IMR-90 (cell line): Measurements from ENCODE around the gene COLEC11. TPM values are rescaled to one million over a fixed set of nuclear protein-coding genes. Genes with fewer than 3 reads are reported as not detected.
A peak's percentile ranks its signal among the peaks of the same experiment; 100 is the strongest.

Experiments
- ATAC-seq: fragments of 200-7000 bp; cut with Tn5 transposase; 2 replicates; pipeline ENCODE4 v1.9.1; 2020; ENCODE audit warnings: low read depth, mild to moderate bottlenecking, moderate library complexity
- BruUV-seq: library from RNA; stranded (reverse); fragments of 400-500 nt; replicated peaks from 2 replicates; lab custom pipeline; 2021; lab: Mats Ljungman, UMichigan
- CTCF ChIA-PET: fragments of 300-600 bp; formaldehyde crosslinking; extraction: SDS; loops from one replicate; lab custom pipeline; 2021; ENCODE audit warnings: antibody characterized with exemption; lab: Yijun Ruan, JAX
- POLR2A ChIA-PET: fragments of 300-600 bp; sonication (Branson Sonifier 250); formaldehyde crosslinking; loops from one replicate; lab custom pipeline; 2022; ENCODE audit warnings: antibody characterized with exemption; ENCODE audit not compliant: unreplicated experiment; lab: Charles Lee
- DNase-seq: peaks from one replicate; pipeline ENCODE4 v3.0.0; 2013
- H2AFZ ChIP-seq: replicated peaks from 2 replicates; pipeline ENCODE3; 2013; ENCODE audit warnings: low read length, mild to moderate bottlenecking; ENCODE audit not compliant: poor library complexity
- H2AK5ac ChIP-seq: 2 replicates; pipeline ENCODE4 v1.6.1; 2013; ENCODE audit warnings: low read depth, low read length, inconsistent platforms
- H2AK9ac ChIP-seq: replicated peaks from 2 replicates; pipeline ENCODE3; 2013; ENCODE audit warnings: mild to moderate bottlenecking, low read depth, low read length, moderate library complexity; ENCODE audit not compliant: poor library complexity
- H2BK120ac ChIP-seq: 2 replicates; pipeline ENCODE4 v1.6.1; 2013; ENCODE audit warnings: low read depth, low read length, inconsistent platforms
- H2BK15ac ChIP-seq: 3 replicates; pipeline ENCODE4 v1.6.1; 2013; ENCODE audit warnings: low read depth, low read length, inconsistent platforms
- H2BK20ac ChIP-seq: 2 replicates; pipeline ENCODE4 v1.6.1; 2013; ENCODE audit warnings: low read depth, mild to moderate bottlenecking, inconsistent platforms, low read length, moderate library complexity
- H2BK5ac ChIP-seq: 2 replicates; pipeline ENCODE4 v1.6.1; 2013; ENCODE audit warnings: mild to moderate bottlenecking, low read depth, low read length, inconsistent platforms; ENCODE audit not compliant: poor library complexity, severe bottlenecking
- H3K14ac ChIP-seq: replicated peaks from 2 replicates; pipeline ENCODE4 v1.6.1; 2013; ENCODE audit warnings: low read depth, low read length, inconsistent platforms
- H3K18ac ChIP-seq: 2 replicates; pipeline ENCODE4 v1.6.1; 2013; ENCODE audit warnings: low read depth, low read length, control low read depth
- H3K23ac ChIP-seq: 2 replicates; pipeline ENCODE4 v1.6.1; 2013; ENCODE audit warnings: low read depth, low read length, inconsistent platforms
- H3K27ac ChIP-seq: 2 replicates; pipeline ENCODE4 v1.5.1; 2013; ENCODE audit warnings: mild to moderate bottlenecking, control low read depth, low read length; ENCODE audit not compliant: insufficient read depth
- H3K27me3 ChIP-seq: 2 replicates; pipeline ENCODE4 v1.6.1; 2013; ENCODE audit warnings: low read length; ENCODE audit not compliant: control insufficient read depth, insufficient read depth
- H3K36me3 ChIP-seq: 2 replicates; pipeline ENCODE4 v1.6.1; 2013; ENCODE audit warnings: low read length, mixed read lengths; ENCODE audit not compliant: control insufficient read depth, insufficient read depth
- H3K4ac ChIP-seq: 2 replicates; pipeline ENCODE4 v1.6.1; 2013; ENCODE audit warnings: low read depth, low read length, inconsistent platforms
- H3K4me1 ChIP-seq: 2 replicates; pipeline ENCODE4 v1.6.1; 2013; ENCODE audit warnings: low read length, mixed read lengths; ENCODE audit not compliant: control insufficient read depth, insufficient read depth
- H3K4me2 ChIP-seq: 2 replicates; pipeline ENCODE4 v1.6.1; 2013; ENCODE audit warnings: low read depth, mild to moderate bottlenecking, control low read depth, low read length, moderate library complexity
- H3K4me3 ChIP-seq: 2 replicates; pipeline ENCODE4 v1.5.1; 2013; ENCODE audit warnings: low read depth, mild to moderate bottlenecking, control low read depth, low read length, moderate library complexity; ENCODE audit not compliant: insufficient read depth
- H3K56ac ChIP-seq: 2 replicates; pipeline ENCODE4 v1.6.1; 2013; ENCODE audit warnings: low read length, inconsistent platforms; ENCODE audit not compliant: insufficient read depth; ENCODE audit errors: extremely low read depth
- H3K79me1 ChIP-seq, 2 experiments: 2 replicates each; pipeline ENCODE4 v1.6.1; 2013; ENCODE audit warnings: low read length in 2 of 2, inconsistent platforms in 1 of 2, low read depth in 1 of 2
- H3K9ac ChIP-seq: 2 replicates; pipeline ENCODE4 v1.6.1; 2013; ENCODE audit warnings: low read depth, low read length, control low read depth
- H3K9me1 ChIP-seq: 2 replicates; pipeline ENCODE4 v1.6.1; 2013; ENCODE audit warnings: low read length, inconsistent platforms; ENCODE audit not compliant: insufficient read depth
- H3K9me3 ChIP-seq: 2 replicates; pipeline ENCODE4 v1.6.1; 2013; ENCODE audit warnings: low read length; ENCODE audit not compliant: control insufficient read depth, insufficient read depth
- H4K20me1 ChIP-seq: 2 replicates; pipeline ENCODE4 v1.6.1; 2013; ENCODE audit warnings: low read length, inconsistent platforms; ENCODE audit not compliant: insufficient read depth
- H4K5ac ChIP-seq: 2 replicates; pipeline ENCODE4 v1.6.1; 2013; ENCODE audit warnings: mild to moderate bottlenecking, low read depth, low read length, control low read depth
- H4K8ac ChIP-seq, 2 experiments: 2 replicates each; pipeline ENCODE4 v1.6.1; 2013; ENCODE audit warnings: low read depth in 2 of 2, low read length in 2 of 2, control low read depth in 1 of 2, inconsistent platforms in 1 of 2
- H4K91ac ChIP-seq: 2 replicates; pipeline ENCODE4 v1.6.1; 2013; ENCODE audit warnings: low read depth, low read length, inconsistent platforms; ENCODE audit not compliant: insufficient read depth
- CEBPB ChIP-seq: IDR thresholded peaks from 2 replicates; pipeline ENCODE4 v1.6.1; 2012; ENCODE audit warnings: low read depth, low read length, improper control_type of control experiment
- CTCF ChIP-seq: conservative IDR thresholded peaks from 2 replicates; pipeline ENCODE4 v1.5.1; 2012; ENCODE audit warnings: mild to moderate bottlenecking, low read depth, low read length, improper control_type of control experiment
- NFE2L2 ChIP-seq: fragments of 150-350 bp; IDR thresholded peaks from 2 replicates; pipeline ENCODE4 v1.6.1; 2016; ENCODE audit warnings: low read depth, mild to moderate bottlenecking, low read length
- WGBS, 2 experiments: methylation state at CpG; one replicate each; pipeline versions ENCODE4 v1.1.5 to v1.1.7; 2013; ENCODE audit warnings: missing lambda C conversion rate in 2 of 2; ENCODE audit not compliant: insufficient read length in 1 of 2; ENCODE audit errors: extremely low coverage in 2 of 2; 5-methylcytosine and 5-hydroxymethylcytosine counted together
- dilution Hi-C: fragments of 300-500 bp; cut with HindIII; formaldehyde crosslinking; loops from one replicate; pipeline ENCODE4 v1.14.3; 2018; ENCODE audit warnings: low sequenced_read_pairs; ENCODE audit not compliant: unreplicated experiment
- in situ Hi-C: fragments of 300-500 bp; cut with MboI; formaldehyde crosslinking; loops from 3 replicates; pipeline ENCODE4 v1.14.3; 2019; ENCODE audit warnings: low sequenced_read_pairs, inconsistent platforms, mixed read lengths
- intact Hi-C: fragments of 100-400 bp; cut with micrococcal nuclease; formaldehyde crosslinking; loops from 2 replicates; pipeline ENCODE4 v1.10.0; 2022
- polyA plus RNA-seq, 3 experiments: library from polyadenylated mRNA; depleted of rRNA; stranded (reverse); fragments of >200 nt; gene quantifications; 2 replicates each; pipeline ENCODE4 v1.2.3, GENCODE V29; 2012; ENCODE audit warnings: low replicate concordance in 1 of 3
- total RNA-seq: library from RNA; depleted of rRNA; stranded (reverse); fragments of >200 nt; gene quantifications from 2 replicates; pipeline ENCODE4 v1.2.3, GENCODE V29; 2012

Gene COLEC11
- total and polyA plus RNA-seq, 2 of the 4 experiments (the other 2 are of a cell fraction): under 0.01 to 0.24 TPM

DNA sequence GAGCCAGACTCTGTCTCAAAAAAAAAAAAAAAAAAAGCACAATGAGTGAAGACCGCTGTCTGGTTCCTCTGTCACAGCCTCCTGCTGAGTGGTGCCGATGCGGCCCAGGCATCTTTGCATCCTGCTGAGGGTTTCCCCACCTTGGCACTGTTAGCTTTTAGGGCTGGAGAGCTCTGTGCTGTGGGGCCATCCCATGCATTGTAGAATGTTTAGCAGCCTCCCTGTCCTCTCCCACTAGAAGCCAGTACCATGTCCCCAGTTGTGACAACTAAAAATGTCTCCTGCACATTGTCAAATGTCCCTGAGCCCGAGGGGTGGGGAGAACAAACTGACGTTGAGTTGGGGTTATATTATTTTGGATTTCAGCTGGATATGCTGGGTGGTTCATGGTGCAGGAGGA, 7.9 kb upstream of the COLEC11 start:
- peak overlapping the region; percentile 70 for H2AK5ac ChIP-seq
- H3K27me3 ChIP-seq: no peaks in the 10 kb centered on the region
- peak overlapping the region; percentile 83; the same call in 1 of the 2 replicates for H3K23ac ChIP-seq
- no TSS peak for BruUV-seq
- peak overlapping the region; percentile 92 for H2BK120ac ChIP-seq
- no peak for TF ChIP-seq NFE2L2
- TF ChIP-seq CEBPB: no peak
- TF ChIP-seq CTCF: no peak
- DNase-seq: no peak
- intact Hi-C loops (no loop called here), dilution Hi-C loops (no loop called here), in situ Hi-C loops (no loop called here)
- POLR2A ChIA-PET: no interaction called here
- peak overlapping the region; percentile 63 for H3K4me2 ChIP-seq
- H3K9ac ChIP-seq: peak overlapping the region; percentile 25; the same call in 1 of the 2 replicates
- peak overlapping the region; percentile 76 for H2AFZ ChIP-seq
- H3K36me3 ChIP-seq: peaks cover 2% of the 10 kb centered on the region; the same call in 1 of the 2 replicates
- peak overlapping the region; percentile 83 for H3K14ac ChIP-seq
- H3K4ac ChIP-seq: peak overlapping the region; percentile 96
- H3K4me3 ChIP-seq: no peak overlapping the region
- peaks cover 21% of the 10 kb centered on the region for H3K4me1 ChIP-seq
- CTCF ChIA-PET: no interaction called here
- peak overlapping the region; percentile 92 for H3K18ac ChIP-seq
- H3K79me1 ChIP-seq: peaks cover 12 to 35% of the 10 kb centered on the region in 2 experiments
- H4K91ac ChIP-seq: peak overlapping the region; percentile 87
- peak overlapping the region; percentile 81 for H2AK9ac ChIP-seq
- H4K20me1 ChIP-seq: no peaks in the 10 kb centered on the region; the same call in 1 of the 2 replicates
- no CpG with 5 or more reads among the region's 5 CpGs for WGBS, 2 experiments
- H4K5ac ChIP-seq: peak overlapping the region; percentile 83
- H4K8ac ChIP-seq: peak overlapping the region; percentile 72 to 88
- no peaks in the 10 kb centered on the region for H3K9me3 ChIP-seq
- H3K9me1 ChIP-seq: peaks cover 12% of the 10 kb centered on the region
- peak overlapping the region; percentile 99 for H3K27ac ChIP-seq
- H3K56ac ChIP-seq: peak overlapping the region; percentile 55; the same call in 1 of the 2 replicates
- H2BK15ac ChIP-seq: peak overlapping the region; percentile 98
- ATAC-seq: no peak; the same call in 1 of the 2 replicates
- H2BK5ac ChIP-seq: peak overlapping the region; percentile 91
- peak overlapping the region; percentile 85 for H2BK20ac ChIP-seq
